Activated effector memory CD4-positive, alpha-beta T cell treated with anti-CD3 and anti-CD28 coated beads, Interleukin-2, amount 50 U/mL, for 16 hours (primary cell): ENCODE measurements around the gene SLC22A17.
A peak's percentile ranks its signal among the peaks of the same experiment; 100 is the strongest.

Experiments
- DNase-seq: peaks from one replicate; pipeline ENCODE4 v3.0.0-alpha.2; 2020

Gene SLC22A17

GRCh38 chr14:23302290-23303225, 50.1 kb downstream of the SLC22A17 start, which contains the start of gene PPP1R3E:
PPP1R3E (minus strand) TSS chr14:23302859; CDS start chr14:23302576, 283 bp downstream.
- DNase-seq = peak; percentile 95

DNA sequence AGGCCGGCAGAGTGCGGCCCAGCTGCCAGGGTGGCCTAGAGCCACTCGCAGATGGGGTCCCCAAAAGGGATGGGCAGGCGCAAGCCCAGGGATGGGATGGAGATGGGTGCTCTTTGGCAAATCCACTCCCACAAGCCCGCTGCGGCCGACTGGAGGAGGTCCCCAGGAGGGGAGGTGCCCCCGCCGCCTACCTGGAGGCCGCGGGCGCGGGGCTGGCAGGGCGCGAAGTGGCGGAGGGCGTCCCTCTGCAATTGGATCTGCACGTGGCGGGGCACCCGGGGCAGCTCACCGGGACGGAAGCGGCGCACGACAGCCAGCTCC, 50.8 kb downstream of the SLC22A17 start:
- no peak for DNase-seq

GRCh38 chr14:23301288-23301968, 51.3 kb downstream of the SLC22A17 start:
- peak; percentile 99 for DNase-seq

- DNase-seq = peak; percentile 68
Observed at GRCh38 chr14:23300687-23301223, 51.9 kb downstream of the SLC22A17 start.

DNA sequence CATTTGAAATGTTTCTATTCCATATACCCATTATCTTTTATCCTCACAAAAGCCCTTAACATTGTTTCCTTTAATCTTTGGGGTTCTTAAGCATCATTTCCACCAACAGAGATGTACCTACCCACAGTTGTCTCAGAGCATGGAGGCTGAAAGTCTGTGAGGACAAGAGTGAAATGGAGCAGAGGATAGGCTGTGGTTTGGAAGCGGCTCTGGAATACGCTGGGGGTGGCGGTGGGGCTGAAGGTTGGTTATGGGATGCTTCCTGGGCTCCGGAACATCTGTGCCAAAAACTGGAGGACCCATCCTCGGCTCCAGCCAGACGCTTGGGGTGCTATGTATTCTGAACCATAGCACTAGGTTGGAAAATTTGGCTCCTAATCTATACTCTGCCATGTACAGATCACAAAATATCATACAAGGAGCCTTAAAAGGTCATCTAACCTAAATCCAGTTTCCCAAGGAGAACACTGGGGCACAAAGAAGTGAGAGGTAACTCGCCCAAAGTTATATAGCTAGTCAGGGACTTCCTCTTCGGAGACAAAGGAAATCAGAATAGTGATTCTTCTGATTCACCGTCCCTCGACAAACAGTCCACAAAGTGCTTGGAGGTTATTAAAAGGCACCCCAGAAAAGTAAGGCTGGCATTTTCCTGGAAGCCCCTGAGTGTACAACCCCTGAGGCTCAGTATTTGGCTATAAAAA, 52.6 kb downstream of the SLC22A17 start:
- DNase-seq = peak; percentile 59

DNA sequence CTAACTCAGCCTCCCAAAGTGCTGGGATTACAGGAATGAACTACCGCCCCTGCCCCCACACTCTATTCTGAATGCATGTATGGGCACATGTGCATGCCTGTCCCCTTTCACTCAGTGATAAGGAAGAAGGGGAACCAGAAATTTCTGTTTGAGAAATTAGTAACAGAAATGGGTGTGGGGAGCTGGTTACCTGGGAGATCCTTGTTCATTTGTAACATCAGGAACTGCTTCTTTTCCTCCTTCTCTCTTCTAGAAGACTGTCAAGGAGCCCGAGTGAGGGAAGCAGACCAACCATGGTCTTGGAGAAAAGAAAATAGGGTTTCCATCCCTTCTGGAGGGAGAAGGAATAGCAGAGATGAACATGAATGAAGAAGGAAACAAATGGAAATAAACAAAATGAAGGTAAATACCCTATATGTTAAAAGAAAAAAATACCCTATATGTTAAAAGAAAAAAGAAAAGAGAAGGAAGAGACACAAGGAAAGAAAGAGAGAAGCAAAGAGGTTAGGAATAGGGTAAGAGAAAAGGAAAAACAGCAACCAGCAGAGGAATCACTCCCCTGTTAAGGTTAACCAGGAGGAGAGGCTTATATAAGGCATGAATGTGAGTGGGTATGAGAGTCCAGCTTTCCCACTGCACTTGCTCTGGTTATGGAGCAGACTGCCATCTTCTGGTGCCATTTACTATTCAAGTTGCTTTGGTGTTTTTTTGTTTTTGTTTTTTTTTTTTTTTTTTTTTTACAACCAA, 53.3 kb downstream of the SLC22A17 start:
- DNase-seq = peak; percentile 57

DNA sequence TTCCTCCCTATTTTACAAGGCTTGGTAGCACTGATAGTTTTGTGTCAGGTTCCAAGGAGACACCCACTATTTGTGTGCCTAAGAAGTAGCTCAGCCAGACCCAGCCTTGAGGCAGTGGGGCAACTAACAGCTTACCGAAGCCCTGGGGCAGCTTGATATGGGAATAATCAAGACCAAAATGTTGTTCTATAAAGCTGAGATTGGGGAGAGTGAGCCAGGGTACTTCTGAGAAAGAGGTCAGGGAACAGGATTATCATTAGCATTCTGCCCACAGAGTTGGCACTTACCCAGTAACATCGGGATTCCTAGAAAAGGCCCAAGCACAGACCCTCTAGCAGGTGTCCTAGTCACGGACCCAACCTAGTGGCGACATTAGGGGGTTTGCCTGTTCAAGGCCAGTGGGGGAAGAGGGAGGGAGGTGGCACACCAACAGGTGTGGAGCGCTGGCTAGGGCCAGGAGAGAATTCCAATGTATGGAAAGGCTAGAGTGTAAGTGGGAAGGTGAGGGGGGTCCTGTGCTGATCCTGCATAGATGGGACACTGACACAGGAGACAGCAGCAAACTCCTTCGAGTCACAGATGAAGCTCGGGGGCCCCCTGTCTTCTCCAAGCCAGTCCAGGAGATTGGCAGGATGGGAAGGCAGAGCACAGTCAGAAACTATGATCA, 54.9 kb downstream of the SLC22A17 start:
- DNase-seq = peak; percentile 34

DNA sequence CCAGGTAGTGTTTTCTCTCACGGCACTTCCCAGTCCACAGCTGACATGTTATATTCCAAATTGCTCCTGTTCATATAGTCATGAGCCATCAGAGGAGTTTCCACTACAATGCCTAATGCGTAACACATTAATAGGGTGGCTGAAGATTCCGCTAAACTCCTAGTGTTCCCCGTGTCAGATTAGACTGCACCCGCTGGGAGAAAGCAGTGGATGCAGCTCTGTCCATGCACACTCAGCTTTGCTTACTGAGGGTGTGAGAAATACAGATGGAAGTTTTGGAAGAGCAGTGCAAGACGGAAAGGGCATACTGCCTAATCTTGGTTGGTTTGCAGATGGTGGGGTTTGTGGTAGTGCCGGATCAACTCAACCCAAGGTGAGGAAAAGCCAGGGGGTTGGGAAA, 55.6 kb downstream of the SLC22A17 start:
- no peak for DNase-seq
